Smooth muscle cell (in vitro differentiated cells): ENCODE results near the gene COX10. TPM values are rescaled to one million over a fixed set of nuclear protein-coding genes. Genes with fewer than 3 reads are reported as not detected.

Experiments used
- polyA plus RNA-seq: library from polyadenylated mRNA; unstranded; fragments of >200 nt; fragmentation: Nextera tagmentation; extraction: Ambion mirVana; gene quantifications from 2 replicates; pipeline ENCODE4 v1.2.1, GENCODE V29; 2016
- small RNA-seq: library from RNA; depleted of rRNA; stranded (forward); fragments of <200 nt; gene quantifications from one replicate; pipeline ENCODE3, GENCODE V24; 2014
- total RNA-seq: library from RNA; depleted of rRNA; stranded (reverse); fragments of >200 nt; gene quantifications from 2 replicates; pipeline ENCODE4 v1.2.3, GENCODE V29; 2014

The COX10 gene
- total and polyA plus RNA-seq, 2 experiments from 2014 or later: 15.1 to 18.4 TPM

Small RNA genes within 50 kb of the gene (small RNA-seq; reads per million reads assigned to genes)
- not detected for gene RF00090

Other genes with a start within 250 kb of the COX10 start
- gene CDRT15, start 167.4 kb downstream of the COX10 start, total RNA-seq: not detected in 2 replicates
- gene CDRT15, start 167.4 kb downstream of the COX10 start, polyA plus RNA-seq: not detected in 2 replicates
- gene HS3ST3B1, start 231.6 kb downstream of the COX10 start, total RNA-seq: 17.3 and 20.6 TPM in 2 replicates
- 11.3 and 13.2 TPM in 2 replicates for gene HS3ST3B1, start 231.6 kb downstream of the COX10 start, polyA plus RNA-seq